Colonic mucosa (tissue), 4 donors: ENCODE data around the gene LDLRAD2. TPM values are rescaled to one million over a fixed set of nuclear protein-coding genes. Genes with fewer than 3 reads are reported as not detected.
"Not testable (repeated sequence)": the region's sequence is repeated elsewhere in the genome, so short reads cannot be mapped to it uniquely, and the experiment has no call there.

ENCODE experiments used
- DNase-seq: peaks from one replicate; pipeline ENCODE4 v3.0.0-alpha.2; 2020
- H3K27ac ChIP-seq: fragments of 200-600 bp; one replicate; pipeline ENCODE4 v1.8.0; 2021
- H3K27me3 ChIP-seq: fragments of 200-600 bp; one replicate; pipeline ENCODE4 v1.8.0; 2021
- H3K36me3 ChIP-seq: fragments of 200-600 bp; one replicate; pipeline ENCODE4 v1.8.0; 2021
- H3K4me1 ChIP-seq: fragments of 200-600 bp; one replicate; pipeline ENCODE4 v1.8.0; 2021; ENCODE audit warnings: mild to moderate bottlenecking
- H3K4me3 ChIP-seq: fragments of 200-600 bp; one replicate; pipeline ENCODE4 v1.8.0; 2021
- H3K9ac ChIP-seq, 2 donors: one replicate each; pipeline ENCODE4 v1.7.0; 2013; ENCODE audit warnings: control low read depth in 2 of 2, low read depth in 2 of 2, low read length in 2 of 2
- H3K9me3 ChIP-seq: fragments of 200-600 bp; one replicate; pipeline ENCODE4 v1.8.0; 2021
- intact Hi-C: fragments of 100-400 bp; cut with DNase I; formaldehyde crosslinking; loops from one replicate; pipeline ENCODE4 v1.14.1; 2022
- total RNA-seq, 2 donors: library from RNA; stranded (reverse); fragmentation: NEBNext Ultra II Directional in 1 of 2; extraction: Animal tissue kit (Norgen Biotek cat#: 25700) in 1 of 2; gene quantifications; one replicate each; pipeline ENCODE4 v1.2.1, GENCODE V29; 2021
- TF ChIP-seq, protein P1 (sequence below): fragments of 200-600 bp; IDR thresholded peaks from one replicate; pipeline ENCODE4 v1.8.0; 2022; ENCODE audit warnings: antibody characterized with exemption, mild to moderate bottlenecking
- donor health status: healthy.
- donor health status: DM: no; HTN: no; CAD: no.
- donor health status: DM: no; HTN: no; CAD: no.

LDLRAD2 gene, protein sequence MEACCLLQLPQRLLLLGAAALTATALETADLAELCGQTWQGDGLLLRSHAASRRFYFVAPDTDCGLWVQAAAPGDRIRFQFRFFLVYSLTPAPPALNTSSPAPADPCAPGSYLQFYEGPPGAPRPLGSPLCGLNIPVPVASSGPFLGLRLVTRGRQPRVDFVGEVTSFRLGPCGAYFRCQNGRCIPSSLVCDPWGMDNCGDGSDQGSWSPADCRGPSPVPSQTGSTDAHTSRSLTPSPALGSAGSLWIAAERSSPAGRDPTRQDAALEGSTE
- under 1 TPM; 0.08 to 0.25 TPM for total RNA-seq

DNA sequence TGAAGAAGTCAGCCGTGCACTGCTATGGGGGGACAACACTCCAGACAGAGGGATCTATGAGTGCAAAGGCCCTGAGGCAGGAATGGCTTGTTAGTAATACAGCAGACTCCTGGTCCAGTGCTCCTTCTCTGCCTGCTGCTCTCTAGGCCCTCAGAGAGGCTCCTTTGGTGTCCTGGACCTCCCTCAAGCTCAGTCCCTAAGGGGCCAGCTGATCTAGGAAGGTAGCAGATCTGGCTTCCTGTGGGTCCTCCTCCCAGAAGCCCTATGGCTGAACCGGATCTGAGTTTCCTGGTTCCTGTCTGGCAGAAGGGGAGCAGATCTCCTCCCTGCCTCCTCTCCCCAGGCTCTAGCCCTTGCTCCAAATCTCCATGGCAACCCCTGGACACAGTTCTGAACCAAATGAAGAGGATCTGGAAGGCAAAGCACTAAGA, at the start of gene LDLRAD2:
Gene LDLRAD2, plus strand, starts transcription at position 391 of the 431 bp plus-strand sequence. CDS start 187 bp downstream, outside the sequence.
- no peak for DNase-seq
- H3K4me3 ChIP-seq: no peak within 1 kb of the TSS
- H3K4me1 ChIP-seq: no peaks in the 10 kb centered on the region
- intact Hi-C loops: loop anchor here (10.0 kb wide), 1 partner anchor 153 kb away; no protein-coding TSS in a partner anchor
- TF ChIP-seq, protein P1, sequence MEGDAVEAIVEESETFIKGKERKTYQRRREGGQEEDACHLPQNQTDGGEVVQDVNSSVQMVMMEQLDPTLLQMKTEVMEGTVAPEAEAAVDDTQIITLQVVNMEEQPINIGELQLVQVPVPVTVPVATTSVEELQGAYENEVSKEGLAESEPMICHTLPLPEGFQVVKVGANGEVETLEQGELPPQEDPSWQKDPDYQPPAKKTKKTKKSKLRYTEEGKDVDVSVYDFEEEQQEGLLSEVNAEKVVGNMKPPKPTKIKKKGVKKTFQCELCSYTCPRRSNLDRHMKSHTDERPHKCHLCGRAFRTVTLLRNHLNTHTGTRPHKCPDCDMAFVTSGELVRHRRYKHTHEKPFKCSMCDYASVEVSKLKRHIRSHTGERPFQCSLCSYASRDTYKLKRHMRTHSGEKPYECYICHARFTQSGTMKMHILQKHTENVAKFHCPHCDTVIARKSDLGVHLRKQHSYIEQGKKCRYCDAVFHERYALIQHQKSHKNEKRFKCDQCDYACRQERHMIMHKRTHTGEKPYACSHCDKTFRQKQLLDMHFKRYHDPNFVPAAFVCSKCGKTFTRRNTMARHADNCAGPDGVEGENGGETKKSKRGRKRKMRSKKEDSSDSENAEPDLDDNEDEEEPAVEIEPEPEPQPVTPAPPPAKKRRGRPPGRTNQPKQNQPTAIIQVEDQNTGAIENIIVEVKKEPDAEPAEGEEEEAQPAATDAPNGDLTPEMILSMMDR: no peak
- H3K27ac ChIP-seq: no peak within 1 kb of the TSS
- H3K36me3 ChIP-seq: no peaks in the 10 kb centered on the region
- no peaks in the 10 kb centered on the region for H3K9me3 ChIP-seq
- H3K9ac ChIP-seq: no peak within 1 kb of the TSS
- H3K27me3 ChIP-seq: no peaks in the 10 kb centered on the region

DNA sequence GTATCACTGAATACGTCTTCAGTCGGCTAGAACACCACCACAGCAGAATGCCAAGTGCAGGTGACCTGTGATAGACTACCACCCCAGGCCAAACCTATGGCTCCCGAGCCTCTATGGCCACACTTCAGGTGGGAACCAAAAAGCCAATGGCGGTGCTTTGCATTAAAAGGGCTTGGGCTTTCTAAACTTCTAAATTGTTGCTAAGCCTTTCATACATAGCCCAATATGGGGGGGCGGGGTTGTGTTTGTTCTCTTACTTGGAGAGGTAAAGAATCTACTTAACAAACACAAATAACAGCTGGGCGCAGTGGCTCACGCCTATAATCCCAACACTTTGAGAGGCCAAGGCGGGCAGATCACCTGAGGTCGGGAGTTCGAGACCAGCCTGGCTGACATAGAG, 48.8 kb upstream of the LDLRAD2 start:
- no peak for DNase-seq
- Histone ChIP-seq H3K9ac (no peak overlapping the region), H3K4me3 (no peak overlapping the region), H3K36me3 (no peaks in the 10 kb centered on the region), H3K27me3 (no peaks in the 10 kb centered on the region), H3K4me1 (no peaks in the 10 kb centered on the region), H3K9me3 (no peaks in the 10 kb centered on the region), H3K27ac (no peak overlapping the region)
- intact Hi-C loops: no loop called here
- TF ChIP-seq, protein P1: no peak

DNA sequence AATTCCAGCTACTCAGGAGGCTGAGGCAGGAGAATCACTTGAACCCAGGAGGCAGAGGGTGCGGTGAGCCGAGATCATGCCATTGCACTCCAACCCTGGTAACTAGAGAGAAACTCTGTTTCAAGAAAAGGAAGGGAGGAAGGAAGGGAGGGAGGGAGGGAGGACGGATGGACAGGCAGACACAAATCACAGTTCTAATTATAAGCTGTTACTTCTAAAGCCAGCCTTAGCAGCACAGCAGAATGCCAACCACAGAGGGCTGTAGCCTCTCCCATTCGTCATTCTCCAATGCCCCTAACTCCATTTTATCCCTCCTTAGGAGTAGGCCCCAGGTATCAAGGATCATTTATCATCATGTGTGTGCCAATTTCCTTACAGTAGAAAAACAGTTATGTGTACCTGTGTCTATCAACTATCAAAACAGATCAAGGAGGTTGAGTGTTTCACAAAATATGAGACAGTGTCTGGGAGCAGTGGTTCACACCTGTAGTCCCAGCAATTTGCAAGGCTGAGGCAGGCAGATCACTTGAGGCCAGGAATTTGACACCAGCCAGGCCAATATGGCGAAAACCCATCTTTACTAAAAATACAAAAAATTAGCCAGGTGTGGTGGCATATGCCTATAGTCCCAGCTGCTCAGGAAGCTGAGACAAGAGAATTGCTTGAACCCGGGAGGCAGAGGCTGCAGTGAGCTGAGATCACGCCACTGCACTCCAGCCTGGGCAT, 48.2 kb upstream of the LDLRAD2 start:
- DNase-seq: no peak
- Histone ChIP-seq H3K4me1 (no peaks in the 10 kb centered on the region), H3K27ac (no peak overlapping the region), H3K27me3 (no peaks in the 10 kb centered on the region), H3K9ac (no peak overlapping the region), H3K4me3 (no peak overlapping the region), H3K36me3 (no peaks in the 10 kb centered on the region), H3K9me3 (no peaks in the 10 kb centered on the region)
- TF ChIP-seq, protein P1: no peak
- intact Hi-C loops: no loop called here

DNA sequence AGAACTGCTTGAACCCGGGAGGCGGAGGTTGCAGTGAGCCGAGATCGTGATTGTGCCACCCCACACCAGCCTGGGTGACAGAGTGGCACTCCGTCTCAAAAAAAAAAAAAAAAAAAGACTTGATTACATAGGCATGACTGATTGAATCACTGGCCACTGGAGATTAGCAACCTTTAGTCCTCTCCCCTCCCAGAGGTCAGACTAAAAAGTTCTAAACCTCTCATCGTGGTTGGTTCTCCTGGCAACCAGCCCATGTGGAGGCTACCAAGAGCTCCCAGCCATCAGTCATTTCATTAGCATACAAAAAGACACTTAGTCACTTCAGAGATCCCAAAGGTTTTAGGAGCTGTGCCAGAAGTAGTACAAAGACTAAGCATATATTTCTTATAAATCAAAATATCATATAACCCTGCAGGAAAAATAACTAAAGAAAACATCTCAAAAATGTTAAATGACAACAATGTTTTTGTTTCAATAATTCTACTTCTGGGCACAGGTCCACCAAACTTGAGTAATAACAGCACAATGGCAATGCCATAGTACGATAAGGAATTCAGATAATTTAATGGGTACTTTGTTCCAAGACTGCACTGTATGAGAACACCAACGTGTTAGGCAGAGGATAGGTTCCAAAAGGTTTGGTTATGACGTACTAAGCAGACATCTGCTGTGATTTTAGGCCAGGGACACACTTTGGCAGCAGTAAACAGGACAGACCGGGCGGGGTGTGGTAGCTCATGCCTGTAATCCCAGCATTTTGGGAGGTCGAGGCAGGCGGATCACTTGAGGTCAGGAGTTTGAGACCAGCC, 47.2 kb upstream of the LDLRAD2 start:
- Histone ChIP-seq H3K27ac (no peak overlapping the region), H3K4me1 (no peaks in the 10 kb centered on the region), H3K4me3 (no peak overlapping the region), H3K36me3 (no peaks in the 10 kb centered on the region), H3K9me3 (no peaks in the 10 kb centered on the region), H3K27me3 (no peaks in the 10 kb centered on the region), H3K9ac (no peak overlapping the region)
- intact Hi-C loops: no loop called here
- DNase-seq: no peak
- TF ChIP-seq, protein P1: no peak

DNA sequence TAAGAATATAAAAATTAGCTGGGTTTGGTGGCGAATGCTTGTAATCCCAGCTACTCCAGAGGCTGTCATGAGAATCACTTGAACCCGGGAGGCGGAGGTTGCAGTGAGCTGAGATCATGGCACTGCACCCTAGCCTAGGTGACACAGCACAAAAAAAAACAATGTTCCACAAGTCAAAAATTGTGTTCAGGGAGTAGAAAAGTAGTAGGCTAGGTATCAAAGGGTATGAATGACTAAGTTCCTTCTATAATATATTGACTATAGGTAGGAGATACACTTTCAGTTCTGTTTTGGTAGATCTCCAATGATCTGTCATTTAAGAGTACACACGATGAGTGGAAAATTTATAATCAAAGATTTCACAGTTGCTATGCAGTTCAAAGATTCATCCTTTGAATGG, 45.9 kb upstream of the LDLRAD2 start:
- Histone ChIP-seq H3K9me3 (no peaks in the 10 kb centered on the region), H3K4me3 (no peak overlapping the region), H3K27ac (no peak overlapping the region), H3K36me3 (no peaks in the 10 kb centered on the region), H3K27me3 (no peaks in the 10 kb centered on the region), H3K4me1 (no peaks in the 10 kb centered on the region), H3K9ac (no peak overlapping the region)
- DNase-seq: no peak
- TF ChIP-seq, protein P1: no peak
- intact Hi-C loops: no loop called here

DNA sequence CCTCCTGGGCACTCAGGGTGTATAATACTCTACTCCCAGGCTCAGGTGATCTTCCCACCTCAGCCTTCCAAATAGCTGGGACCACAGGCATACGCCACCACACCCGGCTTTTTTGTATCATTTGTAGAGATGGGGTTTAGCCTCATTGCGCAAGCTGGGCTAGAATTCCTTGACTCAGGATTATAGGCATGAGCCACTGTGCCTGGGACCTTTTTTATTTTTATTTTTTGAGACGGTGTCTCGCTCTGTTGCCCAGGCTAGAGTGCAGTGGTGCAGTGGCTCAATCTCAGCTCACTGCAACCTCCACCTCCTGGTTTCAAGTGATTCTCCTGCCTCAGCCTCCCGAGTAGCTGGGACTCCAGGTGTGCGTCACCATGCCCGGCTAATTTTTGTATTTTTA, 45.0 kb upstream of the LDLRAD2 start:
- intact Hi-C loops, DNase-seq: not testable (repeated sequence)

More for the DNA sequence above, 45.0 kb upstream of the LDLRAD2 start:
- not testable (repeated sequence) for H3K27me3 ChIP-seq, H3K27ac ChIP-seq, H3K9ac ChIP-seq, H3K36me3 ChIP-seq, H3K9me3 ChIP-seq, H3K4me1 ChIP-seq, H3K4me3 ChIP-seq
